A549 (cell line): ENCODE measurements around the gene PTGES3L. TPM values are rescaled to one million over a fixed set of nuclear protein-coding genes. Genes with fewer than 3 reads are reported as not detected.

Experiments
- ATAC-seq, 2 experiments: fragments of 200-7000 bp in 1 of 2; fragments of >200 bp in 1 of 2; cut with Nextera tagmentation in 1 of 2; cut with Tn5 transposase in 1 of 2; 3 replicates each; pipeline versions ENCODE4 v1.8.0 to v1.9.1; 2018 to 2020; ENCODE audit warnings: mild to moderate bottlenecking in 1 of 2, moderate library complexity in 1 of 2
- CTCF ChIA-PET: fragments of 300-600 bp; sonication (Branson Sonifier 250); formaldehyde crosslinking; extraction: SDS; loops from one replicate; lab custom pipeline; 2021; ENCODE audit warnings: antibody characterized with exemption, inconsistent platforms; lab: Yijun Ruan, JAX
- POLR2A ChIA-PET: fragments of 350-600 bp; formaldehyde crosslinking; extraction: SDS; loops from one replicate; lab custom pipeline; 2021; ENCODE audit warnings: antibody characterized with exemption, inconsistent platforms; lab: Yijun Ruan, JAX
- DNase-seq, 2 experiments: peaks; one replicate each; pipeline versions ENCODE4 v3.0.0 to v3.0.0-alpha.2; 2011 to 2016; ENCODE audit warnings: low read depth in 1 of 2, low spot score in 1 of 2
- FAIRE-seq: peaks from 2 replicates; lab custom pipeline; 2011; peaks lifted over from hg19 to GRCh38; lab: Jason Lieb, UNC
- H3K27ac ChIP-seq, 2 experiments: fragments of >200 bp; sonication (Bioruptor Twin); formaldehyde crosslinking; 3 replicates each; pipeline ENCODE4 v1.5.1; 2016 to 2017
- H3K4me1 ChIP-seq: fragments of >200 bp; sonication (Bioruptor Twin); formaldehyde crosslinking; 3 replicates; pipeline ENCODE4 v1.6.1; 2016
- H3K4me2 ChIP-seq: fragments of >200 bp; sonication (Bioruptor Twin); formaldehyde crosslinking; 3 replicates; pipeline ENCODE4 v1.6.1; 2016
- H3K4me3 ChIP-seq: fragments of >200 bp; sonication (Bioruptor Twin); formaldehyde crosslinking; 3 replicates; pipeline ENCODE4 v1.5.1; 2016
- H3K9me3 ChIP-seq: fragments of >200 bp; sonication (Bioruptor Twin); formaldehyde crosslinking; 3 replicates; pipeline ENCODE4 v1.6.1; 2016
- BHLHE40 ChIP-seq: IDR thresholded peaks from 2 replicates; pipeline ENCODE4 v1.6.1; 2012; ENCODE audit warnings: low read depth, low read length, inconsistent platforms
- CEBPB ChIP-seq, 2 experiments: fragments of >200 bp in 1 of 2; sonication (Bioruptor Twin) in 1 of 2; formaldehyde crosslinking in 1 of 2; IDR thresholded peaks; 2 replicates each; pipeline ENCODE4 v1.6.1; 2012 to 2016
- CHD2 ChIP-seq: fragments of 150-350 bp; IDR thresholded peaks from 2 replicates; pipeline ENCODE4 v1.6.1; 2014; ENCODE audit warnings: low read length; ENCODE audit not compliant: partially characterized antibody
- FOSL2 ChIP-seq, 2 experiments: fragments of 450-650 bp in 1 of 2; fragments of >200 bp in 1 of 2; sonication (Bioruptor Twin) in 1 of 2; formaldehyde crosslinking; IDR thresholded peaks; 2 replicates each; pipeline versions ENCODE4 v1.5.0 to v1.6.1; 2016 to 2020; ENCODE audit warnings: mild to moderate bottlenecking in 1 of 2, moderate library complexity in 1 of 2
- FOXS1 ChIP-seq: fragments of 250-450 bp; sonication (Bioruptor Pico); IDR thresholded peaks from 2 replicates; pipeline ENCODE4 v1.5.0; 2020; ENCODE audit warnings: mild to moderate bottlenecking, moderate library complexity
- HDAC2 ChIP-seq: fragments of 200-600 bp; sonication (generic); IDR thresholded peaks from 2 replicates; pipeline ENCODE4 v1.6.1; 2016
- HOXB5 ChIP-seq: fragments of 250-450 bp; sonication (Bioruptor Pico); IDR thresholded peaks from 2 replicates; pipeline ENCODE4 v1.5.0; 2020; ENCODE audit warnings: mild to moderate bottlenecking, moderate library complexity
- JUN ChIP-seq, 2 experiments: fragments of >200 bp; sonication (Bioruptor Twin); formaldehyde crosslinking; IDR thresholded peaks; 2 replicates in 1 of 2; 3 replicates in 1 of 2; pipeline ENCODE4 v1.6.1; 2016 to 2017
- JUNB ChIP-seq: fragments of >200 bp; sonication (Bioruptor Twin); formaldehyde crosslinking; IDR thresholded peaks from 2 replicates; pipeline ENCODE4 v1.6.1; 2016
- KDM1A ChIP-seq: fragments of 200-600 bp; sonication (generic); IDR thresholded peaks from 2 replicates; pipeline ENCODE4 v1.6.1; 2016; ENCODE audit warnings: low read depth, mild to moderate bottlenecking
- MYC ChIP-seq: IDR thresholded peaks from 2 replicates; pipeline ENCODE4 v1.6.1; 2012; ENCODE audit warnings: mild to moderate bottlenecking, inconsistent platforms, low read length, improper control_type of control experiment, borderline replicate concordance
- POLR2A ChIP-seq: IDR thresholded peaks from 2 replicates; pipeline ENCODE4 v1.6.1; 2012; ENCODE audit warnings: mild to moderate bottlenecking, low read length
- RAD21 ChIP-seq, 2 experiments: fragments of >200 bp in 1 of 2; sonication (Bioruptor Twin) in 1 of 2; formaldehyde crosslinking in 1 of 2; IDR thresholded peaks in 1 of 2; conservative IDR thresholded peaks in 1 of 2; 2 replicates in 1 of 2; 3 replicates in 1 of 2; pipeline ENCODE4 v1.6.1; 2012 to 2018; ENCODE audit warnings: inconsistent platforms in 1 of 2
- SMC3 ChIP-seq: fragments of >200 bp; sonication (Bioruptor Twin); formaldehyde crosslinking; IDR thresholded peaks from 3 replicates; pipeline ENCODE4 v1.6.1; 2018; ENCODE audit warnings: inconsistent platforms
- SREBF2 ChIP-seq: fragments of 450-650 bp; IDR thresholded peaks from 2 replicates; pipeline ENCODE4 v1.6.1; 2014; ENCODE audit warnings: mild to moderate bottlenecking, moderate library complexity
- TFCP2L1 ChIP-seq: fragments of 250-450 bp; sonication (Bioruptor Pico); IDR thresholded peaks from 2 replicates; pipeline ENCODE4 v1.5.0; 2021; ENCODE audit warnings: mild to moderate bottlenecking
- ZC3H11A ChIP-seq: fragments of 450-650 bp; IDR thresholded peaks from 2 replicates; pipeline ENCODE4 v1.6.1; 2014; ENCODE audit warnings: antibody characterized with exemption, mild to moderate bottlenecking
- ZSCAN20 ChIP-seq: fragments of 250-450 bp; sonication (Bioruptor Pico); IDR thresholded peaks from 2 replicates; pipeline ENCODE4 v1.8.0; 2022; ENCODE audit warnings: mild to moderate bottlenecking, moderate library complexity
- WGBS: methylation state at CpG from one replicate; pipeline ENCODE4 v1.1.6; 2017; ENCODE audit errors: missing lambda C conversion rate; 5-methylcytosine and 5-hydroxymethylcytosine counted together
- polyA plus RNA-seq, 4 experiments: library from polyadenylated mRNA; depleted of rRNA in 3 of 4; stranded (reverse); fragments of >200 nt; fragmentation: RNase III in 1 of 4; extraction: RNeasy Plus Mini Kit Qiagen cat#74134 plus additional on column Dnase treatment in 1 of 4; gene quantifications; 2 replicates in 3 of 4; 3 replicates in 1 of 4; pipeline ENCODE4 v1.2.3, GENCODE V29; 2011 to 2017
- TF ChIP-seq, protein P1 (sequence below): IDR thresholded peaks from 2 replicates; pipeline ENCODE4 v1.6.1; 2012
- TF ChIP-seq, protein P2 (sequence below): fragments of 450-650 bp; IDR thresholded peaks from 2 replicates; pipeline ENCODE4 v1.6.1; 2014; ENCODE audit warnings: antibody characterized with exemption

Gene PTGES3L
- polyA plus RNA-seq, 2 of the 4 experiments (the other 2 are of a cell fraction) = 1.8 to 3.5 TPM

DNA sequence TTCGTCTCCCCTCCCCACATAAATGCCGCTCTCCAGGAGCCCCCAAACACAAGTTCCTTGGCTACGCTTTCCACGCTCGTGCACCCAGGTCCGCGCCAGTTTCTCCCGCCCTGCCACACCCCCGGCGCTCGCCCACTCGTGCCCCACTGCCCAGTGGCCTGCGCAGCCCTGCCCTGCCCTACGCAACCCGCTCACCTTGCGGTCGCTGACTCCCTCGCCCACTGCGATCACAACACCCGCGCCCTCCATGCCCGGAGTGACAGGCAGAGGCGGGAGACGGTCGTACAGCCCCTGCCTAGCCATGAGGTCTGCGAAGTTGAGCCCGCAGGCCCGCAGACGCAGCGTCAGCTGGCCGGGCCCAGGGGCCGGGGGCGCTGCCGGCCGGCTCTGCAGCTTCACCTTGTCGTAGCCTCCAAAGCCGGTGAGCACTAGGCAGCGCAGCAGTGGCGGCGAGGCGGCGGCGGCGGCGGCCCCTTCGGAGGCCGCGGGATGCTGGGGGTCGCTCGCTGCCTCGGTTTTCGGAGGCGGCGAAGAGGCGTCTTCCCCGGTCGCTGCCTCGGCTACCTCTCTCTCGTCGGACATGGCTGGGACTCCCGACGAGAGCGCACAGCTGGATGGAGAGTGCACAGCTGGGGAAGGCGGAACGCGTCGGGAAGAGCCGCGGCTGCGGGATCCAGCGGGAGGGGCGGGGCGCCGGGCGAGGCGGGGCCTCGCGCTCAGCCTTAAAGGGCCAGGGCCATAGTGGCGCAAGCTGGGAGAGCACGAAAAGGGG, 42.0 kb upstream of the PTGES3L start, which contains the start of gene VAT1 (continued):
- TF ChIP-seq JUNB (no peak), SREBF2 (no peak), HDAC2 (0 out of 2 replicates have a peak, but pooled peaks have one; percentile 38), CHD2 (no peak), TFCP2L1 (0 out of 2 replicates have a peak, but pooled peaks have one; percentile 7)

DNA sequence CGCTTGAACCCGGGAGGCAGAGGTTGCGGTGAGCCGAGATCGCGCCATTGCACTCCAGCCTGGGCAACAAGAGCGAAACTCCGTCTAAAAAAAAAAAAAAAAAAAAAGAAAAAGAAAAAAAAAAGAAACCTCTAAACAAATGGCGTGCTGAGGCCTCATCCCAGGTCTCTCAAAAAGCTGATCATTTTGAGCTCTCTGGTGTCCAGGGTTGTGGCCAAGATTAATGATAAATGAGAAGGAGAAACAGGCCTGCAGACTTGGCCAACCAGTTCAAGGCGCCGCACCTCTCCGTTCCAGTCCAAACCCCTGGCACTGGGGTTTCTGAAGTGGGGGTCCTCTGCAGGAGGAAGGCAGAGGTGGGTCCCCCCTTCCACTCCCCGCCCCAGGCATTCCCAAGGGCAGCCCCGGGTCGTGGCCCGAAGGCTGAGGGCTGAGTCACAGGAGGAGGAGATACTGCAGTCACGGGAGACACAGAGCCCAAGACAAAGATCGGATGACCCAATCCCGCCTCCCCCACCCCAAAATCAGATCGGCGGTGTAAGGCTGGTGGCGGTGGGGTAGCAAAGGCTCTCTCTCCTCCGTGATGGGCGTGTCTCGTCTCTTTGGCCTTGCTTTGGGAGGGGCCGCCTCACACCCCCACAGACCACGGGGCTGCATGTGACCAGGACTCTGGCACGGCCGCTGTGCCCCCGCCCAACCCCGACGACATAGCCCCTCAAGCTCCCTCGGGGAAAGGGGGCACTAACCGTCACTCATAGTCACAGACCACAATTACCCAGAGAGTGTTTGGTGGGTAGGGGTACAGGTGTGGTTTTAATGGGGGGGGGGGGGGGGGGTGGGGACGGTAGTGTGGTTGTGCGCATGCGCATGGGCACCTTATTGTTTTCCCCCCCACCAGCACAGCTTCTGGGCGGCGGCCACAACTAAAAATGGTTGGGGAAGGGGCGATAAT, 41.2 kb upstream of the PTGES3L start:
- 24% methylated on average over 39 of the region's 40 CpGs for WGBS
- ChIA-PET POLR2A (interaction anchor here (0.8 to 6.0 kb wide), 5 partner anchors 14 to 311 kb away, joined by 3 to 40 read pairs (median 7); partner anchors contain the start of genes IFI35 and RPL27), CTCF (interaction anchor here (0.6 to 3.1 kb wide), 7 partner anchors 8 to 551 kb away, joined by 3 to 11 read pairs (median 7); partner anchors contain the start of gene RPL27)
- Histone ChIP-seq H3K27ac (peak overlapping the region; percentile 91 to 92), H3K4me2 (peak overlapping the region; percentile 98), H3K4me1 (peaks cover 29% of the 10 kb centered on the region), H3K4me3 (peak overlapping the region; percentile 69), H3K9me3 (no peaks in the 10 kb centered on the region)
- FAIRE-seq (no peak), ATAC-seq (peak; percentile 49 to 58), DNase-seq (peak; percentile 70 to 89)
- no peak for TF ChIP-seq FOSL2 (IDR thresholded peaks at IDR 0.05)
- peak; percentile 81 for TF ChIP-seq FOSL2 (CRISPR knock-in tag; IDR thresholded peaks at IDR 0.05)
- TF ChIP-seq CEBPB (IDR thresholded peaks at IDR 0.05) = no peak
- TF ChIP-seq HOXB5 = 0 out of 2 replicates have a peak, but pooled peaks have one; percentile 48
- TF ChIP-seq FOXS1 (CRISPR knock-in tag) = no peak
- no peak for TF ChIP-seq MYC
- TF ChIP-seq BHLHE40 = peak; percentile 37; the same call in 1 of the 2 replicates
- TF ChIP-seq KDM1A = no peak
- TF ChIP-seq ZC3H11A = no peak
- TF ChIP-seq, protein P1, sequence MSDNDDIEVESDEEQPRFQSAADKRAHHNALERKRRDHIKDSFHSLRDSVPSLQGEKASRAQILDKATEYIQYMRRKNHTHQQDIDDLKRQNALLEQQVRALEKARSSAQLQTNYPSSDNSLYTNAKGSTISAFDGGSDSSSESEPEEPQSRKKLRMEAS = peak; percentile 55; the same call in 1 of the 2 replicates
- TF ChIP-seq JUN (IDR thresholded peaks at IDR 0.05) = peak in 1 of 2 experiments; percentile 29; a peak in 1 of 5 replicates
- 0 out of 2 replicates have a peak, but pooled peaks have one; percentile 21 for TF ChIP-seq POLR2A
- TF ChIP-seq, protein P2, sequence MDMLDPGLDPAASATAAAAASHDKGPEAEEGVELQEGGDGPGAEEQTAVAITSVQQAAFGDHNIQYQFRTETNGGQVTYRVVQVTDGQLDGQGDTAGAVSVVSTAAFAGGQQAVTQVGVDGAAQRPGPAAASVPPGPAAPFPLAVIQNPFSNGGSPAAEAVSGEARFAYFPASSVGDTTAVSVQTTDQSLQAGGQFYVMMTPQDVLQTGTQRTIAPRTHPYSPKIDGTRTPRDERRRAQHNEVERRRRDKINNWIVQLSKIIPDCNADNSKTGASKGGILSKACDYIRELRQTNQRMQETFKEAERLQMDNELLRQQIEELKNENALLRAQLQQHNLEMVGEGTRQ = peak; percentile 72

DNA sequence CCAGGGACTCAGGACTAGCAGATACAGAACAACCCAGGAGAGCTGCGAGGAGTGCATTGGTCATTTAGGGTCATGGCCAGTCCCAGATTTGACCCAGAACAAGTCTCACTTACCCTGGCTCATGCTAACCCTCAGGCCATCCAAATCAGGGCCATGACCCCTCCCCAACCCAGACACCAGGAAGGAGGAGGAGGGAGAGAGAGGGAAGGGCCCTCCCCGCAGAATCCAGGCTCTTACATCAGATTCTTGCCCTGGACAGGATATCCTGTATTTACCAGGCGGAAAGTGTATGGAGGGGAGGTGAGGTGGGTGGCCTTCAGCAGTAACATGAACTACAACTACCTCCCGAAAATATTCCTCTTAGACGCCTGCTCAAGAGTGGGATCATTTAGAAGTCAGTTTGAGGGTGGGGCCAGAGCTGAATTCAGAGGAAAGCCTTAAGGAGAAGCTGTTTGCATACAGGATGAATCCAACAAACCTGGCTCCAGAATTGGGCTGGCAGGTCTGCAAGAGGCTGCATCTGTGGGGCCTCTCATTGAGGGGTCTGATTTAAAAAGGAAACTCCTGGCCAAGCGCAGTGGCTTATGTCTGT, 40.2 kb upstream of the PTGES3L start:
- no peaks in the 10 kb centered on the region for H3K9me3 ChIP-seq
- peak overlapping the region; percentile 6 to 92; a peak in 4 of 6 replicates for H3K27ac ChIP-seq
- ATAC-seq (no peak), DNase-seq (no peak), FAIRE-seq (no peak)
- POLR2A ChIA-PET = interaction anchor here (1.1 to 6.0 kb wide), 3 partner anchors 13 to 296 kb away, joined by 3 to 40 read pairs (median 14); partner anchors contain the start of genes IFI35 and RPL27
- CTCF ChIA-PET = interaction anchor here (1.0 to 3.1 kb wide), 4 partner anchors 7 to 22 kb away, joined by 3 to 11 read pairs (median 7); partner anchors contain the start of gene RPL27
- 78% methylated on average over 5 of the region's 6 CpGs for WGBS
- peak overlapping the region; percentile 98 for H3K4me2 ChIP-seq
- no peak overlapping the region for H3K4me3 ChIP-seq
- H3K4me1 ChIP-seq = peaks cover 29% of the 10 kb centered on the region
- TF ChIP-seq SMC3 (no peak), RAD21 (conservative IDR thresholded peaks at IDR 0.05 in 1 of 2, IDR thresholded peaks at IDR 0.05 in 1 of 2) (no peak), FOXS1 (CRISPR knock-in tag) (no peak), ZSCAN20 (CRISPR knock-in tag) (no peak), POLR2A (no peak), ZC3H11A (no peak)
